ENCODE data around the gene KRTAP10-7.

GRCh38 chr21:44571844-44572782 lies 28.3 kb upstream of the KRTAP10-7 start:
- no peak for TF ChIP-seq CTCF (IDR thresholded peaks at IDR 0.05)
- TF ChIP-seq POLR2AphosphoS5 (IDR thresholded peaks at IDR 0.05): no peak

All from breast epithelium (tissue), 3 donors.